ENCODE results near the gene WRNIP1. TPM values are rescaled to one million over a fixed set of nuclear protein-coding genes. Genes with fewer than 3 reads are reported as not detected.

The WRNIP1 gene
- polyA plus RNA-seq (2011; rRNA removed) (23.9 and 26.5 TPM in 2 replicates), polyA minus RNA-seq (2011; rRNA and poly(A)+ RNA removed) (20.5 and 20.8 TPM in 2 replicates)

DNA sequence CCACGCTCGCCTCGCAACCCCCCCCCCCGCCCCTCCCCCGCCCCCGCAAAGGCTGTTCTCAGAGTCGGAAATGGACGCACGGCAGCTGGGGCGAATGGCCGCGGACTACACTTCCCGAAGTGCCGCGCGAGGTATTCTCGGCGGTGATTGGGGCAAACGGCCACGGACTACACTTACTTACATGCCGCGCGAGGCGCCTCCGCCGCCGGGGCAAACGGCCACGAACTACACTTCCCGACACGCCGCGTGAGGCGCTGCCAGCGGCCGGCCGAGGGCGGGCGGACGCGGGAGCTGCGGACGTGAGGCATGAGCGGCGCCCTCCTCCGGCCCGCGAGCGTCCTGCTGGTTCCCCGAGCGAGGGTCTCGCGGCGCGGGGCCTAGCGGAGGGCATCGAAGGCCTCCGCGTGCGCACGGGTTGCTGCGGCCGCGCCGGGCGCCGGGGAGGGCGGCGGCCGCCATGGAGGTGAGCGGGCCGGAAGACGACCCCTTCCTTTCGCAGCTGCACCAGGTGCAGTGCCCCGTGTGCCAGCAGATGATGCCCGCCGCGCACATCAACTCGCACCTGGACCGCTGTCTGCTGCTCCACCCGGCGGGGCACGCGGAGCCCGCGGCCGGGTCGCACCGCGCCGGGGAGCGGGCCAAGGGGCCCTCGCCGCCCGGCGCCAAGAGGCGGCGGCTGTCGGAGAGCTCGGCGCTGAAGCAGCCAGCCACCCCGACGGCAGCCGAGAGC is at the start of gene WRNIP1:
Gene WRNIP1, plus strand, starts transcription at position 228 of the 730 bp plus-strand sequence. Its CDS starts 230 bp downstream, at position 458.
- H3K4me3 ChIP-seq (ENCODE audit: low read depth, low read length), result peak within 1 kb of the TSS; percentile 90
- no peaks in the 10 kb centered on the region for H3K27me3 ChIP-seq (ENCODE audit: control insufficient read depth, insufficient read depth, low read length)
- POLR2A ChIA-PET, result interaction anchor here (0.6 kb wide), 2 partner anchors 96 to 403 kb away, joined by 3 to 7 read pairs; no protein-coding TSS in a partner anchor
- peaks cover 1% of the 10 kb centered on the region; the same call in 1 of the 2 replicates for H3K36me3 ChIP-seq (ENCODE audit: control insufficient read depth, insufficient read depth, low read length)
- TF ChIP-seq CTCF (IDR thresholded peaks at IDR 0.05; ENCODE audit: insufficient read depth, low read depth, low read length), result no peak; the same call in 1 of the 2 replicates
- CTCF ChIA-PET, result interaction anchor here (0.8 to 9.5 kb wide), 8 partner anchors 9 to 1169 kb away, joined by 3 to 81 read pairs (median 4); partner anchors contain the start of genes MYLK4 and SERPINB1
- peak; percentile 96 for DNase-seq (ENCODE audit: low read depth)

GRCh38 chr6:2715737-2716136 is 49.5 kb upstream of the WRNIP1 start:
- DNase-seq (ENCODE audit: low read depth), result no peak
- CTCF ChIA-PET, result interaction anchor here (1.3 to 1.4 kb wide), 3 partner anchors 10 to 34 kb away, joined by 3 to 4 read pairs (median 3); no protein-coding TSS in a partner anchor
- Histone ChIP-seq H3K27me3 (ENCODE audit: control insufficient read depth, insufficient read depth, low read length) (no peaks in the 10 kb centered on the region), H3K36me3 (ENCODE audit: control insufficient read depth, insufficient read depth, low read length) (no peaks in the 10 kb centered on the region), H3K4me3 (ENCODE audit: low read depth, low read length) (no peak overlapping the region)
- TF ChIP-seq CTCF (IDR thresholded peaks at IDR 0.05; ENCODE audit: insufficient read depth, low read depth, low read length), result no peak
- POLR2A ChIA-PET, result no interaction called here

GRCh38 chr6:2716936-2717700 is 48.1 kb upstream of the WRNIP1 start:
- ChIA-PET CTCF (interaction anchor here (0.7 to 1.4 kb wide), 7 partner anchors 8 to 35 kb away, joined by 3 to 4 read pairs (median 3); partner anchors contain the start of gene MYLK4), POLR2A (no interaction called here)

GRCh38 chr6:2718334-2719092 is 46.7 kb upstream of the WRNIP1 start:
- Histone ChIP-seq H3K4me3 (ENCODE audit: low read depth, low read length) (no peak overlapping the region), H3K36me3 (ENCODE audit: control insufficient read depth, insufficient read depth, low read length) (no peaks in the 10 kb centered on the region), H3K27me3 (ENCODE audit: control insufficient read depth, insufficient read depth, low read length) (no peaks in the 10 kb centered on the region)
- DNase-seq (ENCODE audit: low read depth), result no peak
- ChIA-PET POLR2A (no interaction called here), CTCF (interaction anchor here (0.8 to 1.0 kb wide), 3 partner anchors 8 to 1123 kb away, joined by 3 to 4 read pairs (median 3); no protein-coding TSS in a partner anchor)
- no peak for TF ChIP-seq CTCF (IDR thresholded peaks at IDR 0.05; ENCODE audit: insufficient read depth, low read depth, low read length)

More at GRCh38 chr6:2716936-2717700, 48.1 kb upstream of the WRNIP1 start:
- Histone ChIP-seq H3K27me3 (ENCODE audit: control insufficient read depth, insufficient read depth, low read length) (no peaks in the 10 kb centered on the region), H3K4me3 (ENCODE audit: low read depth, low read length) (no peak overlapping the region), H3K36me3 (ENCODE audit: control insufficient read depth, insufficient read depth, low read length) (no peaks in the 10 kb centered on the region)
- DNase-seq (ENCODE audit: low read depth), result no peak
- no peak for TF ChIP-seq CTCF (IDR thresholded peaks at IDR 0.05; ENCODE audit: insufficient read depth, low read depth, low read length)
